Neural cell (in vitro differentiated cells): ENCODE results near the gene WDR74. TPM values are rescaled to one million over a fixed set of nuclear protein-coding genes. Genes with fewer than 3 reads are reported as not detected.

Experiments used
- H2AFZ ChIP-seq: fragments of 200-600, 300-800 bp; sonication (generic), shearing (Covaris generic); 2 replicates; pipeline ENCODE4 v1.6.0; 2014; ENCODE audit warnings: low read depth, mild to moderate bottlenecking, antibody characterized with exemption, low read length, moderate library complexity
- H3F3A ChIP-seq: fragments of 200-600 bp; shearing (Covaris generic); 2 replicates; pipeline ENCODE4 v1.6.1; 2016; ENCODE audit warnings: mild to moderate bottlenecking, moderate library complexity, mixed read lengths, antibody characterized with exemption, low read length; ENCODE audit not compliant: insufficient read depth, poor library complexity, severe bottlenecking
- H3K27ac ChIP-seq: fragments of 200-600, 300-800 bp; sonication (generic), shearing (Covaris generic); 2 replicates; pipeline ENCODE4 v1.5.1; 2014; ENCODE audit warnings: mild to moderate bottlenecking, low read length, moderate library complexity
- H3K27me3 ChIP-seq: fragments of 300-800, 200-600 bp; sonication (generic), shearing (Covaris generic); 2 replicates; pipeline ENCODE4 v1.6.0; 2014; ENCODE audit warnings: mild to moderate bottlenecking, low read depth, low read length, moderate library complexity; ENCODE audit not compliant: insufficient read depth
- H3K36me3 ChIP-seq: fragments of 300-800, 200-600 bp; sonication (generic), shearing (Covaris generic); 2 replicates; pipeline ENCODE4 v1.5.1; 2014; ENCODE audit warnings: mild to moderate bottlenecking, antibody characterized with exemption, low read length, moderate library complexity; ENCODE audit not compliant: insufficient read depth
- H3K4me2 ChIP-seq: fragments of 300-800, 200-600 bp; sonication (generic), shearing (Covaris generic); 2 replicates; pipeline ENCODE4 v1.6.0; 2014; ENCODE audit warnings: mild to moderate bottlenecking, low read length
- H3K4me3 ChIP-seq: fragments of 300-800, 200-600 bp; sonication (generic), shearing (Covaris generic); 2 replicates; pipeline ENCODE4 v1.5.1; 2014; ENCODE audit warnings: mild to moderate bottlenecking, low read length, moderate library complexity
- H3K79me2 ChIP-seq: fragments of 200-600 bp; shearing (Covaris generic); replicated peaks from 2 replicates; pipeline ENCODE4 v1.6.0; 2014; ENCODE audit warnings: mild to moderate bottlenecking, low read length, moderate library complexity; ENCODE audit not compliant: insufficient read depth
- H3K9ac ChIP-seq: fragments of 300-800, 200-600 bp; sonication (generic), shearing (Covaris generic); 2 replicates; pipeline ENCODE4 v1.6.1; 2016; ENCODE audit warnings: mild to moderate bottlenecking, low read length, mixed read lengths
- H3K9me2 ChIP-seq: fragments of 200-600 bp; shearing (Covaris generic); 2 replicates; pipeline ENCODE4 v1.6.1; 2016; ENCODE audit warnings: mild to moderate bottlenecking, low read length, mixed read lengths; ENCODE audit not compliant: insufficient read depth
- H3K9me3 ChIP-seq: fragments of 200-600, 300-800 bp; sonication (generic), shearing (Covaris generic); 2 replicates; pipeline ENCODE4 v1.6.1; 2016; ENCODE audit warnings: mild to moderate bottlenecking, mixed run types, low read length, moderate library complexity, mixed read lengths
- H4K20me1 ChIP-seq: fragments of 200-600 bp; shearing (Covaris generic); 2 replicates; pipeline ENCODE4 v1.6.1; 2016; ENCODE audit warnings: mild to moderate bottlenecking, mixed run types; ENCODE audit not compliant: insufficient read depth
- EP300 ChIP-seq: fragments of 450-650 bp; conservative IDR thresholded peaks from 2 replicates; pipeline ENCODE4 v1.6.1; 2014; ENCODE audit warnings: antibody characterized with exemption, mild to moderate bottlenecking, moderate library complexity; ENCODE audit not compliant: poor library complexity, severe bottlenecking
- EZH2 ChIP-seq: fragments of 200-600, 300-800 bp; shearing (Covaris generic), sonication (generic); IDR thresholded peaks from 2 replicates; pipeline ENCODE4 v1.6.1; 2014; ENCODE audit warnings: antibody characterized with exemption, low read length, borderline replicate concordance, mild to moderate bottlenecking; ENCODE audit not compliant: insufficient read depth, poor library complexity, severe bottlenecking
- MXI1 ChIP-seq: fragments of 450-650 bp; conservative IDR thresholded peaks from 2 replicates; pipeline ENCODE4 v1.6.1; 2014; ENCODE audit warnings: antibody characterized with exemption, mild to moderate bottlenecking; ENCODE audit not compliant: poor library complexity, severe bottlenecking
- POLR2AphosphoS5 ChIP-seq: IDR thresholded peaks from 2 replicates; pipeline ENCODE4 v1.6.1; 2012
- RAD21 ChIP-seq: fragments of 450-650 bp; conservative IDR thresholded peaks from 2 replicates; pipeline ENCODE4 v1.6.1; 2014; ENCODE audit warnings: antibody characterized with exemption, mild to moderate bottlenecking, moderate library complexity
- REST ChIP-seq: IDR thresholded peaks from 2 replicates; pipeline ENCODE4 v1.6.1; 2012; ENCODE audit warnings: borderline replicate concordance
- SMC3 ChIP-seq: fragments of 450-650 bp; conservative IDR thresholded peaks from 2 replicates; pipeline ENCODE4 v1.6.1; 2014; ENCODE audit warnings: antibody characterized with exemption, mild to moderate bottlenecking, moderate library complexity; ENCODE audit not compliant: poor library complexity
- TAF1 ChIP-seq: IDR thresholded peaks from 2 replicates; pipeline ENCODE4 v1.6.1; 2012; ENCODE audit warnings: low read depth
- polyA plus RNA-seq: library from polyadenylated mRNA; depleted of rRNA; stranded (reverse); fragments of >200 nt; gene quantifications from 2 replicates; pipeline ENCODE4 v1.2.3, GENCODE V29; 2014
- TF ChIP-seq, protein P1 (sequence below): fragments of 450-650 bp; IDR thresholded peaks from 2 replicates; pipeline ENCODE4 v1.5.1; 2014; ENCODE audit warnings: antibody characterized with exemption, mild to moderate bottlenecking, moderate library complexity; ENCODE audit not compliant: poor library complexity, severe bottlenecking

The WDR74 gene
- polyA plus RNA-seq, 1 donor from 2014 or later: 50.4 TPM

DNA sequence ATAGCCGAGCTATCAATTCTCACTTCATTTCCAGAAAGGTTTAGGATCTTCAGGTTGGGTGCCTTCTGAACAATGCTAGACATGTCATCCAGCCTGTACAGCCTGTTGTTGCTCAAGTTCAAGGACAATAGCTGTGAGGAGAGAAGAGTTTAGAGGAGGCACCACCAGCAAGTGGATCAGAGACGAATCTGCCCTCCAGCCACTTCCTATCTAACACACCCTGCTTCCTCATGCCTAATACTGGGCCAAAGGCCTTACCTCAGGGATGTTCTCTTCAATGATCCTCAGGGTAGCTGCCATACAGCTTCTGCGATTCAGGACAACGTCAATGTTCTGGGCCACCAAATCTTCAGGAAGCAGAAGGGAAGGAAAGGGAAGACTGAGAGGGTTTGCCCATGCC is 38.3 kb downstream of the WDR74 start:
- H3F3A ChIP-seq: no peaks in the 10 kb centered on the region
- H3K9me3 ChIP-seq: no peaks in the 10 kb centered on the region
- no peak overlapping the region for H3K27ac ChIP-seq
- H3K4me3 ChIP-seq: no peak overlapping the region
- H2AFZ ChIP-seq: no peak overlapping the region
- H3K36me3 ChIP-seq: no peaks in the 10 kb centered on the region
- H3K9ac ChIP-seq: no peak overlapping the region
- H3K79me2 ChIP-seq: peaks cover 23% of the 10 kb centered on the region
- no peak for TF ChIP-seq EP300
- no peak for TF ChIP-seq SMC3
- TF ChIP-seq EZH2: no peak
- no peak for TF ChIP-seq RAD21
- TF ChIP-seq, protein P1, sequence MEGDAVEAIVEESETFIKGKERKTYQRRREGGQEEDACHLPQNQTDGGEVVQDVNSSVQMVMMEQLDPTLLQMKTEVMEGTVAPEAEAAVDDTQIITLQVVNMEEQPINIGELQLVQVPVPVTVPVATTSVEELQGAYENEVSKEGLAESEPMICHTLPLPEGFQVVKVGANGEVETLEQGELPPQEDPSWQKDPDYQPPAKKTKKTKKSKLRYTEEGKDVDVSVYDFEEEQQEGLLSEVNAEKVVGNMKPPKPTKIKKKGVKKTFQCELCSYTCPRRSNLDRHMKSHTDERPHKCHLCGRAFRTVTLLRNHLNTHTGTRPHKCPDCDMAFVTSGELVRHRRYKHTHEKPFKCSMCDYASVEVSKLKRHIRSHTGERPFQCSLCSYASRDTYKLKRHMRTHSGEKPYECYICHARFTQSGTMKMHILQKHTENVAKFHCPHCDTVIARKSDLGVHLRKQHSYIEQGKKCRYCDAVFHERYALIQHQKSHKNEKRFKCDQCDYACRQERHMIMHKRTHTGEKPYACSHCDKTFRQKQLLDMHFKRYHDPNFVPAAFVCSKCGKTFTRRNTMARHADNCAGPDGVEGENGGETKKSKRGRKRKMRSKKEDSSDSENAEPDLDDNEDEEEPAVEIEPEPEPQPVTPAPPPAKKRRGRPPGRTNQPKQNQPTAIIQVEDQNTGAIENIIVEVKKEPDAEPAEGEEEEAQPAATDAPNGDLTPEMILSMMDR: no peak
- no peak for TF ChIP-seq POLR2AphosphoS5
- TF ChIP-seq TAF1: no peak
- no peak for TF ChIP-seq MXI1
- no peak for TF ChIP-seq REST
- H3K27me3 ChIP-seq: no peaks in the 10 kb centered on the region
- H3K4me2 ChIP-seq: no peak overlapping the region
- H3K9me2 ChIP-seq: no peaks in the 10 kb centered on the region
- H4K20me1 ChIP-seq: peaks cover 6% of the 10 kb centered on the region

- H3K4me3 ChIP-seq: no peak overlapping the region
- H3F3A ChIP-seq: no peaks in the 10 kb centered on the region
- H3K27ac ChIP-seq: no peak overlapping the region
- peaks cover 17% of the 10 kb centered on the region for H3K79me2 ChIP-seq
- no peak overlapping the region for H3K4me2 ChIP-seq
- H2AFZ ChIP-seq: no peak overlapping the region
- no peaks in the 10 kb centered on the region for H3K9me3 ChIP-seq
- peaks cover 6% of the 10 kb centered on the region for H4K20me1 ChIP-seq
- no peak overlapping the region for H3K9ac ChIP-seq
- H3K9me2 ChIP-seq: no peaks in the 10 kb centered on the region
- no peaks in the 10 kb centered on the region for H3K27me3 ChIP-seq
- TF ChIP-seq MXI1: no peak
- TF ChIP-seq RAD21: no peak
- TF ChIP-seq TAF1: no peak
- no peak for TF ChIP-seq EP300
- no peak for TF ChIP-seq POLR2AphosphoS5
- TF ChIP-seq, protein P1: no peak
- no peaks in the 10 kb centered on the region for H3K36me3 ChIP-seq
Measured at GRCh38 chr11:62799486-62799885, 39.9 kb downstream of the WDR74 start.
